ENCODE results near the gene MLLT6.

The MLLT6 gene

DNA sequence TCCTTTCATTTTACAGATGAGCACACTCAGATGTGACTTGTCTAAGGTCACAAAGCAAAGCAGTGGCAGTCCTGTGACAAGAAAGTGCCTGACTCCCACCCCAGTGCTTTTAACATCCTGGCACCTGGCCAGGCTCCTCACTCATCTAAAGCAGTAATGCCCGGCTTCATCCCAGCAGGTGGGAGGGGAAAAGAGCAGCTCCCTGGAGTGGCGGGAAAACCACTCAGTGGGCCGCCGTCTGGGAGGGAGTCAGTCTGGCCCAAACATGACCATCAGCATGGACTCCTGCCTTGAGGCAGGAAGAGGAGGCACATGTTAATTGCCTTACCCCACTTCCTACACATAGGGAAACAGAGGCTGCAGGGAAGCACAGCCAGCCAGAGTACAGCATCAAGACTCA lies 40.5 kb downstream of the MLLT6 start:
- DNase-seq: no peak

DNA sequence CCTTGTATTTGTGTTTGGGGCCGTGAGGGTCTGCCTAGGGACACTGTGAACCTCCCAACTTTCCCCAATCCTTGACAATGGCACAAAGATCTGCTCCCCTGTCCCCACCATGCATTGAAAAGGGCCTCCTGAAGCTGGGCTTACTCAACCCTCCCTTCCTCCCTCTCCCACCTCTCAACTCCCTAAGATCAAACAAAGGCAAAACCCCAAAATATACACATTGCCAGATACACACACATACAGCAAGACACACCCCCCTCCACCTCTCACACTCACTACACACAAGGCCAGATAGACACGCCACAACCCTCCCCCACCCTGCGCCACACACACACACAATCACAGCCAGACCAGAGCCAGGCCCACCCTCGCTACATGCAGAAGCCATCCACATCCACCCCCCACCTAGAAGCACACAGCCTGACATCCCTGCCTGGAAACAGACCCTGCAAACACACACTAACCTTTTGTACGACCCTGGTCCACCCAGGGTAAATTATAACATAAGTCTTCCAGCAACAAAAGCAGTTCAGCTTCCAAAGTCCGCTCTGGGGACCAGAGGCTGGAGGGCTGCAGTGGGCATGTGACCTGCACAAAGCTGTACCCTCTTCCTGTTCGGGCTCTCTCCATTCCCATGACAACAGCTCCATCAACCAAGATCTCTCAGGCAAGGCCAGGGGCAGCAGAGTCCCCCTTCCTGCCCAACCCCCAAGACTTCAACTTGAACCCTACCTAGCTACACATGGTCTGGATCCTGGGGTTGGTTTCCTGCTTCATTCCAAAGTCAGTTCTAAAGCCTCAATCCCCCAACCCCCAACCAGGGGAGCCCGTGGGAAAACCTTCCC lies 41.2 kb downstream of the MLLT6 start:
- no peak for DNase-seq

DNA sequence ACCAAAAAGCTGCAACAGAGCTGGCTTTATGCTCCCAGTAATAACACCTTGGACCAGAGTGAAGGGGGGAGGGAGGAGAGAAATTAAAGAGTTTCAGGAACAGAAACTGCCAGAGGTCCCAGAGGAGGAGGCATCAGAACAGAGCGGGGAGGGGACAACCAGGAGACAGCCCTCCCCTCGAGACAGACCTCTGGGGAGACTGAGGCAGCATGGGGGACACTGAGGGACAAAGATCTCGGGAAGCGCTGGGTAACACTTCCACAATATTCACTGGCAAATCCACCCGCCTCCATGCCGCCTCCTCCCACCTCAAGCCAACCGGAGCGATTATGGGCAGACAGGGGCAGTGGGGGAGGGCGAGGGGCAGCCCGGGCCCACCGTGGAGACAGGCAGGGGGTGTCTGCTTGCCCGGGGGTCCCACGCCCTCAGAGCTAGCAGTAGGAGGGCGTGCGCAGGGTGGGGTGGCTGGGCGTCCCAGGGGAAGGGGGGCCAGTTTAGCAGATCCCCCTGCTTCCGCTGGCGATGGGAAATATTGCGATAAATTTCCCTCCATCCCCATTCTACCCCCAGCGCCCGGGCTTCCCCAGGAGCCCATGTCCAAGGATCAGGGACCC lies 41.9 kb downstream of the MLLT6 start:
- DNase-seq: no peak

DNA sequence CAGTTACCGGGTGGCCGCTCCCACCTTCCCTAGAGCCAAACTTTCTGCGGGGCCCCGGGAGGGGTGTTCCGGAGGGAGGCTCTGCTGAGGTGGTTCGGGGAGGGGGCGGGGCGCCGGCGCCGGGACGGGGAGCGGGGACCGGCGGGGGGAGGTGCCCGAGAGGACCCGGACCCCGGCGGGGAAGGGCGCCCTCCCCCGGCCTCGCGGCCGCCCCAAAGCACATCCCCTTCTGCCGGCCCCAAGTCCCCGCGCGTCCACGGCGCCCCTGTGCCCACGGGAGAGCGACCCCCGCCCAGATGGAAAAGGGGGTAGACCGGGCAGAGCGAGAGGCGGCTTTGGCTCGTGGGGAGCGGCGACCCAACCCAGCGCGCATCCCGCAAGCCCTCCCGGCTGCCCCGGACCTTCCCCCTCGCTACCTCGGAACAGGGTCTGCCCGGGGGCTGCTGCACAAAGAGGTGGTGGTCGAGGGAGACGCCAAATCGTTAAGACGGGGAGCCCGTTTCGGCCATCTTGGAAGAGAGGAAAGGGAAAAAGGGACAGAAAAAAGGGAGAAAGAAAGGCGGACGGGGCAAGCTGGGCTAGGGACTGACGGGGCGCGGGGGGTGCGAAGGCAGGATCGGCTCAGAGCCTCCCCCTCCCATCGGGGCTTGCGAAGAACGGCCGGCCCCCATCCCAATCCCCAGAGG lies 42.5 kb downstream of the MLLT6 start:
- DNase-seq: no peak

DNA sequence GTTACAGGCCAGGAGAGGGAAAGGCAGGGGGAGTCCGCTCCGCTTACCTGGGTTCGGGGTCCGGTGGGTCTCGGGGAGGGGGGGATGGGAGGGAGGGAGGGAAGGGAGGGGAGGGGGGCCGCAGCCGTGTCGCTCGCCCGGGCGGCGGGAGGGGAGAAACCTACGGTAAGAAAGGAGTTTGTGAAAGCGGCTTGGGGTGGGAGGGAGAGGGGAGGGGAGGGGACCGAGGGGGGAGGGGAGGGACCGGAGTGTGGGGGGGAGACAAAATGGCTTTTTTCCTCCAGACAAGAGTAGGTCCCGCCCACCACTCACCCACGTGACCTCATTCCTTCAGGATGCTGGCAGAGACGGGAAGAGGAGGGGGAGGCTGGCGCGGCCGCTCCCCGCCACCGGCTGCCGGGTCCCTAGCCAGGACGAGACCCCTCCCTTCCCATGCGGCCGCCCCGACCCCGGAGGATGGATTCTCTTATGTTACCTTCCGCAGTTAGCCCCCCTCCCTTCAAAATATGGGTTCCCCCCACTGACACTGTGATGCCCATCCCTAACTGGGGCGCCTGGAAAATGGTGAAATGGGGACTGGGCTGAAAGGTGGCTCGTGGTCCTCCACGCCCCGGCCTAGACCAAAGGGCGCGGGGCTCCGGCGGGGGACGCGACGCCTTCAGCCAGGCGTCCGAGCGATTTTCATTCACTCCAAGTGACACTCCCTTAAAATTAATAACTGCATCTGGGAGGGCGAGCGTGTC lies 43.2 kb downstream of the MLLT6 start, which contains the start of gene PCGF2:
Gene PCGF2 (minus strand): TSS at position 188 of the 743 bp plus-strand sequence. CDS start 7,934 bp downstream, outside the sequence.
- DNase-seq: no peak

DNA sequence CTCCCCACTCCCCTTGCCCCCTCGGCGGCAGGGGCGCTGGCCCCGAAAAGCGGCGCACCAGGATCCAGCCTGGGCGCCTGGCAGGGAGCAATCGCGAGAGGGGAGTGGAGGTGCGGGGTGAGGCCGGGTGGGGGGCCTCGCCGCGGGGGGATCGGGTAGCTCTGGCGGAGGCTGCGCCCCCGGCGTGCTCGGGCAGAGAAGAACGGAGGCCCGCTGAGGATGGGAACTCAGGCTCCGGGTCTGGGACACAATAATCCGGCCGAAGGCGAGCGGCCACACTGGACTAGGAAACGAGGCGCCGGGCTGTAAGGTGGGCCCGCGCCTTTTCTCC lies 43.8 kb downstream of the MLLT6 start:
- no peak for DNase-seq

DNA sequence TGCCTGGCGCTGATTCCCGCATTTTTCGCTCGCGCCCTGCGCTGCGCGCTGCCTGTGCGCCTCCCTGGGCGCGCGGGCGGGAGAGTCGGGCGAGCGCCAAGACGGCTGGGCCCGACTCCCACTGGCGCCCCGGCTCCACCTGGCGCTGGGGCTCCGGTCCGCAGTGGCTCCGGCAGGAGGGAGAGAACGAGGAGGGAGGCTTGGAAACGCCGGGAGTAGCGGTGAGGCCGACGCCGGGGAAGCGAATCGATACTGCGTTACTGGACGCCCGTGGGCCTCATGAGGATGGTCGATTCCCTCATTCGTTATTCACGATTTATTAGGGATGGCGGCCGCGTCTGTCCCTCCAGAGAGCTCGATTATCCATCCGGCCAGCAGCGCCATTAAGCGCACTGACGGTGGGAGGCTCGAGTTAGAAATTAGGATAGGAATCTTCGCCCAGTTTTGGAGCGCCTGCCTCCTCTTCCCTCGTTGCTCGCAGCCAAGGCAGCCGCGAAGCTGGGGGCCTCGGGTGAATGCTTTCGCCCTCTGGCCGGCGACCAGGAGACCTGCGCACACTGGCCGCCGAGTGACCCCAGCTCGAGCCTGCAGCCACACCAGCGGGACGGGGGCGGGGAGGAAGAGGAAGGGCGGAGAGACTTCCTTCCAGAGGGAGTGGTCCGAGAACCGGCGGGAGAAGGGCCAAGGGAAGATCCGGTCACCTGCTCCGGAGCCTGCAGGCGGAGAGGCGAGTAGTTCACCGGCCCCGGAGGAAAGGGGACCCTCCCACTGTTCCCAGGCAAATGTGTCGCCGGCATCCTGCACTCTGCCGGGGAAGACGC lies 44.4 kb downstream of the MLLT6 start:
- no peak for DNase-seq

DNA sequence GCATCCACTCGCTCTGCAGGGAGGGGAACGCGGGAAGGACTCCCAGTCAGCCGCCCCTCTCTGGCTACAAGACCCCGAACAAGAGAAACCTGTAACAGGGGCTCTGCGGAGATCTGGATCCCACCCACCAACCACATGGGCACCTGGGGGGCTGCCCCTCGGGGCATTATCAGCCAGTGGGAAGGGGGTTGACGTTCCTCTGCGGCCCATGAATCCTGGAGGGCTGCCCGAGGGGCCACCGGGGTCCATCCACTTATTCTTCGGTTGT lies 44.9 kb downstream of the MLLT6 start:
- no peak for DNase-seq

DNA sequence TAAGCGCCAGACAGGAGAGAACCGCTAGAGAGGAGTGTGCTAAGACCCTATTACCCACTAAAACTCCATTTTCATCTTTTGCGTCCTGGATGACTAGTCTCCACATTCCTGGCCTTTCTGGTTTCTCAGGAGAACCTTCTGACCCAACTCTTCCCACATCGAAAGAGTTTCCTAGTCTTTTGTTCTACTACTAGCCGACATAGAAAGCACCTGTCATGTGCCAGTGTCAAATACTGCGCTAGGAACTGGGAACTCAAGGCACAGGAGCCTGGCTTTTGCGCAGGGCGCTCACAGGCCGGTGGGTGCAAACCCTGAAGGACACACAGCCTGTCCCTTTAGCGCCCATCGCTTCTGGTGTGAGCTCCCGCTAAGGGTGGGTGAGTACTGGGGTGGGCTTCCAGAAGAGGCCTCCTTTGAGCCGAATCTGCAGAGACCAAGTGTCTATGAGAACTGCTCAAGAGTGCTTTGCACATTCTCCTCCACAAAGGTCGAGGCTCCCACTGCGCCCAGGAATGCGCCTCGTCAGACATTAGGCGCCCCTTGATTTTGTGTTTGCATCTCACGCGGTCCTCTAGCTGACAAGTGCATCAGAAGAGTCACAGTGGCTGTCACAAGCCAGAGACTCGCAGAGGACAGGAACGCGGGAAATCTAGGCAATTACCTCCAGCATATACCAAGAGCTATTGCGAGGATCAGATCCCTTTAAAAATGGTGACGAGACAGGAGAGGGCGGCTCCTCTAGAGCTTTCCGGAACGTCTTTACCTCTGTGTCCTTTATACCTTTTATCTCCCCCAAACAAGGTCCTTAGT lies 45.4 kb downstream of the MLLT6 start:
- DNase-seq: no peak

DNA sequence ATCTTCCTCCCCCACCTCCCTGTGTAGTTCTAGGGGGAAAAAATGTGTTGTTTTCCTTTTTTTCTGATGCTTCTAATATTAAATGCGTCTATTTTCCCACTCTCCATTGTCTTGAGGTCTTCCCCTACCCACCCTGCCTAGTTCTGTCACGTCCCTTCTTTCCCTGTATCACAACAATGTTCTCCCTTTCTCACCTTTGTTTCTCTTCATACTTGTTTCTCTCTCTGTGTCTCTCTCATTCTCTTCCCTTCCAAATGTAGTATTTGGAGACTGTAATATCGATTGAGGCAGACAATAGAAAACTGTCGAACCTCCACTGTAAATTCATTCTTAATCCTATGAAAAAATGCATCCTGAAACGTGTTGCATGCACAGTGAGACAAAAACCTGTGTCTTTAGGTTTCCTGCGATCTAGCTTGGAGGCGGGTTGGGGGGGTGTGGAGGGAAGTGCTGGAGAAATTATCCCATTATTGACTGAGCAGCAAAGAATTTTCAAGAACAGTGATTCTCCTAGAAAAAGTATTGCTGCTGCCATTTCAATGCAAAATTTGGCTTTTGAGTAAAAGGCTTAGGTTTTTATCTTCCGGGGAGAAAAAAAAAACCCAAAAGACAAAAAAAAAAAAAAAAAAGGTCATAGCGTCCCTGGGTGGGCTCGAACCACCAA lies 46.2 kb downstream of the MLLT6 start:
- no peak for DNase-seq

DNA sequence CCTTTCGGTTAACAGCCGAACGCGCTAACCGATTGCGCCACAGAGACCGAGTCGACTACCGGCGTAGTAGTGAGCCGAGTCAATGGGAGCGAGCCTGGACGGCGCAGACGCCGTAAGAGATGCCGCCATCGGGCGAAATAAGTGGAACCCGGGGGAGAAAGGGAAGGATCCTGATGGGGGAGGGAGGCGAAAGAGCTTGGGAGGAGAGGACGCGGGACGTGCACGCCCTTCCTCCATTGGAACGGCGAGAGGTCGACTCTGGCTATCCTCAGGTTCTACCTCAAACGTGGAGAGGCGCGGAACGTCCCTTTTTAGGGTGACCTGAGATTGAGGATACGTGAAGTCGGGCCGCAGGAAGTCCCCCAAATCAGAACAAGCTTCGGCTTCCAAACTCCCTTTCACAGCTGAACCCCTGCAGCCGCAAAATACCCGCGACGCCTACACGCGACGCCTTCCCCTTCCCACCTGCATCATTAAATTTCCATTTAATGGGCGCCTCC lies 46.8 kb downstream of the MLLT6 start:
- DNase-seq: peak; percentile 68 to 85

DNA sequence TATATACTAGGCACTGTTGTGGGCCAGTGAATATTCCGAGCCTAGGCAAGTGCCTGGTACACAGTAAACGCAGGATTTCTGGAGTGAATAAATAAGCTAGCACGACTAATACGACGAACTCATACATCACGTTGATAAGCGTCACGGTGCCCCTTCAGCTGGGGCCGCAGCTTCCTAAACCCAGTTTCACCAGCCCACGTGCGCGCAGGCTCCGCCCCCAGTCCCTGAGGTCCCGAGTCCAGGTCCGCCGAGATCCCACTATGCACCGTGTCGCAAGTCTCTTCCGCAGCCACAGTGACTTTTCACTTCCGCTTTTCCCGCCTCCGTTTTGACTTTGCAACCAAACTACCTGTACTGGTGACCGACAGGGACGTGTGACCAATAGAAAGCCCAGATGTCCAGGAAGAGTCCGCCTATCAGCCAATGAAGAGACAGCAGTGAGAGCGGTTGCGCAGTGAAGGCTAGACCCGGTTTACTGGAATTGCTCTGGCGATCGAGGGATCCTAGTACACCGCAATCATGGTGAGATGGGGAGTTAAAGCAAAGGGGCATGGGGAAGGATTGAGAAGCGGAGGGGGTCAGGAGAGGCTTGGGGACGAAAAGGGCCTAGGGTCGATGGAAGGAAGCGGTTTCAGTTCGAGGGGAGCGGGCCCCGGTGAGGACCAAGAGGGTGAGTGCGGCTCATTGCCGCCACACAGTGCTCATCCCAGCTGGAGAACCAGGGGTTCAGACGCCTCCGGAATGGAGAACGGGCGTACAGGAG lies 47.4 kb downstream of the MLLT6 start, which contains the start of gene PSMB3:
Gene PSMB3 (plus strand): TSS at position 434 of the 763 bp plus-strand sequence. CDS start 86 bp downstream, at position 520.
- DNase-seq: peak; percentile 94 to 98

DNA sequence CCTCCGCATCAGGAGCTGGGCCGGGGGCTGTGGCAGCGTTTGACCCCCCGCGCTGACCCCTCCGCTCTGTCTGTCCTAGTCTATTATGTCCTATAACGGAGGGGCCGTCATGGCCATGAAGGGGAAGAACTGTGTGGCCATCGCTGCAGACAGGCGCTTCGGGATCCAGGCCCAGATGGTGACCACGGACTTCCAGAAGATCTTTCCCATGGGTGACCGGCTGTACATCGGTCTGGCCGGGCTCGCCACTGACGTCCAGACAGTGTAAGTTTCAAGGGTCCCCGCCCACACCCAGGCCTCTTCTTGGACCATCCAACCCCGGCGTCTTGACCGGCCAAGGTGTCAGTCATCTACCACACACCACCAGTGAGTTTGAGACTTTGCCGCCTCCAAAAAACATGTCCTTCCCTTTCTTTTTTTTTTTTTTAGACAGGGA lies 48.0 kb downstream of the MLLT6 start:
- no peak for DNase-seq

DNA sequence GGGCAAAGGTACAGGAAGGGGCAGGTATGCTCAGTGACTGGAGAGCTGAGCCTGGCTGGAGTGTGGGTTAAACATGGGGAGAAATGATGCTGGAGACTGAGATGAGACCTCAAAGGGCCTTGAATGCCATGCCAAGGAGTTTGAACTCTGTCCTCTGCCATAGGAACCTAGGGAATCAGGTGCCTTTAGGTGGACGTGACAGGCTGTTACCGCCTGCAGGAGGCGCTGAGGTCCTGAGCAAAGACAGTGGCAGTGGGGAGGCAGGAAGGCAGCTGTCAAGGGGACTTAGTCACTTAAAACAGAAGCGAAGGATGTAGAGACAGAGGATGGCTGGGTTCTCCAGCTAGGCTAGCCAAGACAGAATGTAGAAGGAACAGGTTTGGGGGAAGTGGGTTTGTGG lies 56.5 kb downstream of the MLLT6 start:
- DNase-seq: peak in 1 of 2 experiments; percentile 18

DNA sequence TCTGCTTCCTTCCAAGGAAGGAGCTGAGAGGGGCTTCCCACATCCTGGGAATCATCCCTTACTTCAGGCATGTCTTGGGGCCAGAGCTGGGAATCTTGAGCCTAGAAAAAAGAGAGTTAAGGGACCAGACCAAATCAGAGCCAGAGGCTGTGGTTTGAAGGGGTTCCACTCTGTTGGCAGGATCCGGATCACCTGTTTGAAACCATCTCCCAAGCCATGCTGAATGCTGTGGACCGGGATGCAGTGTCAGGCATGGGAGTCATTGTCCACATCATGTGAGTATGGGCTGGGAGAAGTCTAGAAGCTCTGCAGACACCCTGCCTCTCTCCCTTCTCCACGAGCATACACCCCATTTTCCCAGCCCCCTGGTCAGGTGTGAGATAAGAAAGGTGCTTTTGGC lies 57.2 kb downstream of the MLLT6 start:
- no peak for DNase-seq

DNA sequence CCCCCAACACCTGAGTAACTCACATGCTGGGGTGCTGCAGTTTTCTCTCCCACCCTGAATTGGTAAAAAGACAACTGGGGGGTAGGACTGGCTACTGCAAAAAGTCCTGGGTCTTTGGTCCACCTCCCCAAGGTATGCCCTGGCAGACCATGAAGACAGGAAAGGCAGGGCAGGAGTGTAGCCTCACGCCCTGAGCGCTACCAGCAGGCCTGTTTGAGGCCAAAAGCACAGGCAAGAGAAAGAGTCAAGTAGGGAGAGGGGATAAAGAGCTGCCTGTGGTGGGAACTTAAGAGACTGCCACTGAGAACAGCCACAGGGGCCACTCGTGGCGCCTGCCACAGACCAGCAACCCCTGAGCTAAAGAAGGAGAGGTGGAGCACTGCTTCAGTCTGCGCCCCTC lies 61.3 kb downstream of the MLLT6 start:
- DNase-seq: no peak

DNA sequence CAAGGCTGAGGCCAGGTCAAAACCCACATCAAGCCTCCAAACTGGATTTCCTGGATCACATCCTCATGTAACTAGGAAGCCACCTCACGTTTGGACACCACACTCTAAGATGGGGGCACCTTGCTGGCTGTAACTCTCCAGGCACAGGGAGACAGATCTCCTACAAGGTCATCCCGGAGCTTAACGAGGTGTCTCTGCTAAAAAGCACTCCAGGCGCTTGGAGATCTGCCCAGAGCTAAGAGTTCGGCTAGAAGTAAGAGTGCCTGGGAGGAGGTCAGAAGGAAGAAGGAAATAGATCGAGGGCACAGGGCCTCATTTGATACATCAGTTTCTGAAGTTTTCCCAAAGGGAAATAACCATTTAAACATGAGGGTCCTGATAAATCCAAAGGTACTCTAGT lies 63.3 kb downstream of the MLLT6 start:
- no peak for DNase-seq

DNA sequence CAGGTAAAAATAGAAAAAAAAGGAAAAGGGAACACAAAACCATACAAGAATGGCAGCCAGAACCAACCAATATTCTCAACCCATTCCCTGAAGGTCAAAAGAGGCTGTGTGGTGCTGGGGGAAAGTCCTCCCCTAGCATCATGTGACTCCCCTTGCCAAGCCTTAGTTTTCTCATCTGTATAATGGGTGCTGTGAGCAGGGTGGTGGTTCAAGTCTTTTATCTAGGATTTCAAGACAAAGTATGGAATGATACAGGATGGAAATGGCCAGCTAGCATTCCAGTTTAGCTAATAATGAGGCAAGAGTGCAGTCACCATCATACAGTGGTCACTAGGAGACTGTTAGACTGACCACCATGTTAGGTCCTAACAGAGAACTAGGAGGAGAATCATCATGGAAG lies 68.2 kb downstream of the MLLT6 start:
- no peak for DNase-seq

DNA sequence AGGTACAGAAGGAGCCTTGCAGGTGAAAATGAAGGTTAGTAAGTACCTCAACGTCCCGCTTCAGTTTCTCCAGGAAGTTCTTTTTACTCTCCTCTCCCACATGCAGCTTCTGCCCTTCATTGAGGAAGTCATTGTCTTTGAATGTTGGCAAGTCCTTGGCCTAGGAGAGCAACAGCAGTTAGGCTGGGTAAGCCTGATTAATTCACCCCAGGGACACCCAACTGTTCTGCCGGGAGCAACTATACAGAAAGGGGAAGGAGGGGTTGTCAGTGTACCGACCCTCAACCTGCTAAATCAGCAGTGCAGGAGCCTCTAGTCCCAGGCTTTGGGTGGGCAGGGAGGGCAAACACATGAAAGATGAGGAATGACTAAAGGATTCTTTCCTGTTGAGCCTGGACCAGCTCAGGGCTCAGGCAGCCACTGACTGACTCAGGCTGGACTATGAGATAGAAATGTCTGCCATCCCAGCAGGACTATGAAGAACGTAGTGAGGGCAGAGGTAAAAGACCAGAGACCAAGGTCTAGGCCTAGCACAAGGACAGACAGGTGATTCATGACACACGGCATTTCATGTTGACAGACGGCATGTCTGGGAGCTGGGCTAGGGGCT lies 72.7 kb downstream of the MLLT6 start:
- no peak for DNase-seq

Data from stimulated activated CD4-positive, alpha-beta T cell treated with anti-CD3 and anti-CD28 coated beads, Interleukin-4, amount 100 ng/mL, for 4 hours (primary cell).